ENCODE results near the gene EFCAB9.

DNA sequence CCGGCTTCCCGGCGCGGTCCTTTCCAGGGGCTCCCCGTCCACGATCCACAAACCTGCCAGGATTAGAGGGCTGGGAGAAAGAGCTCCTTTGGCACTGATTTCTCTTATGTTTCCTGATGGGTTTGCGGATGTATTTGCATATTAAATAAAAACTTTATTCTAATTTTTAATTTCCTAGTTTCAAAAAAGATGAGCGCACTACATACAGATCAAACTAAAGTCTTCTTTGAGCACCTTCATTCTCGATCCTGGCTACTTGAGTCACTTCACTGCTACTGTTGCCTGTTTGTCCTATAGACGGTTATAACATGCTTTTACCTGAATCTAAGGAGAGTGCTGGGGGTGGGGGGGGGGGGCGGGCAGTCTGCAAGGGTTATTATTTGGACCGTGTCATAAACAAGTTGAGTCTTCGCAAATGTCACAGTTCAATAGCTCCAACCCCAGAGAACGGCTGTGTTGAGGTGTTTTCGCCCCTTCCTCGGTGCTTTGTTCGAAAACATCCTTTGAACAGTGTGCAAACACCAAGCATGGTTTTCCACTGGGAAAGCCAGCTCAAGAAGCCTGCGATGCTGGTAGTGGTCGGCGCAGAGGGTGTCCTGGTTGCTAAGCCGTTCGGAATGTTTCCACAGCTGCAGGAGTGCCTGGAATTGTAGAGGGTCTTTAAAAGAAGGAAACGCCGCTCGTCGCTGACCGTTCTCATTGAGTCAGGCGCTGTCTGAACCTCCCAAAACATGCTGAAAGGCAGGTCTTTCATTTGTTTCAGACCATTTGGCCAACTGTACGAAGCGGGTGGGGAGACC lies 4.9 kb upstream of the EFCAB9 start:
- no peak for TF ChIP-seq POLR2A (IDR thresholded peaks at IDR 0.05; ENCODE audit: control extremely low read depth in 1 of 2, low read depth in 2 of 2, low read length in 2 of 2)
- no peak for TF ChIP-seq FOSL1 (IDR thresholded peaks at IDR 0.05; ENCODE audit: insufficient read depth, low read depth, low read length)
- TF ChIP-seq RAD21 (IDR thresholded peaks at IDR 0.05 in 1 of 2, conservative IDR thresholded peaks at IDR 0.05 in 1 of 2; ENCODE audit: low read depth in 2 of 2, low read length in 2 of 2) = no peak
- no peak for TF ChIP-seq JUND (IDR thresholded peaks at IDR 0.05; ENCODE audit: low read length)
- TF ChIP-seq, protein P1, sequence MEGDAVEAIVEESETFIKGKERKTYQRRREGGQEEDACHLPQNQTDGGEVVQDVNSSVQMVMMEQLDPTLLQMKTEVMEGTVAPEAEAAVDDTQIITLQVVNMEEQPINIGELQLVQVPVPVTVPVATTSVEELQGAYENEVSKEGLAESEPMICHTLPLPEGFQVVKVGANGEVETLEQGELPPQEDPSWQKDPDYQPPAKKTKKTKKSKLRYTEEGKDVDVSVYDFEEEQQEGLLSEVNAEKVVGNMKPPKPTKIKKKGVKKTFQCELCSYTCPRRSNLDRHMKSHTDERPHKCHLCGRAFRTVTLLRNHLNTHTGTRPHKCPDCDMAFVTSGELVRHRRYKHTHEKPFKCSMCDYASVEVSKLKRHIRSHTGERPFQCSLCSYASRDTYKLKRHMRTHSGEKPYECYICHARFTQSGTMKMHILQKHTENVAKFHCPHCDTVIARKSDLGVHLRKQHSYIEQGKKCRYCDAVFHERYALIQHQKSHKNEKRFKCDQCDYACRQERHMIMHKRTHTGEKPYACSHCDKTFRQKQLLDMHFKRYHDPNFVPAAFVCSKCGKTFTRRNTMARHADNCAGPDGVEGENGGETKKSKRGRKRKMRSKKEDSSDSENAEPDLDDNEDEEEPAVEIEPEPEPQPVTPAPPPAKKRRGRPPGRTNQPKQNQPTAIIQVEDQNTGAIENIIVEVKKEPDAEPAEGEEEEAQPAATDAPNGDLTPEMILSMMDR (IDR thresholded peaks at IDR 0.05; ENCODE audit: control extremely low read depth in 1 of 3, insufficient read depth in 1 of 3, low read depth in 1 of 3, low read length in 3 of 3) = no peak
- TF ChIP-seq SIN3A (conservative IDR thresholded peaks at IDR 0.05 in 1 of 2, IDR thresholded peaks at IDR 0.05 in 1 of 2; ENCODE audit: low read depth in 1 of 2, low read length in 2 of 2) = no peak
- TF ChIP-seq ZNF274 (IDR thresholded peaks at IDR 0.05; ENCODE audit: borderline replicate concordance, extremely low read depth, low read length) = no peak

Measured in H1 (cell line).